ENCODE results near the gene BDH1.

DNA sequence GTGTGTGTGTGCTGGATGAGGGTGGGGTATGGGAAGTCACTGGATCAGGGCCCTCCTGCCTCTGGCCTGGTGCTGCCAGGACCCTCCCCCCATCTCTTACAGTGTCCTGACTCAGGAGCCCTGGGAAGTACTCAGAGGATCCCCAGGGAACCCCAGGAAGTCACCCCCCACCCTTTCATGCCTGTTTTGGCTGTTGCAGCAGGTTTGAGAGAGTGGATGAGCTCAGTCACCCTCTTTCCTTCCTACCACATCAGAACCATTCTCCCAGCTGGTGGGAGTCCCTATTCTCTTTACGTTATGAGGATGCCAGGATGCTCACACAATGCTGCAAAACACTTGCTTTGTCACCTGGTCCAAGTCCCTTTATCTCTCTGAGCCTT is 59.0 kb downstream of the BDH1 start:
- TF ChIP-seq POLR2A (IDR thresholded peaks at IDR 0.05) (no peak), POLR2AphosphoS5 (IDR thresholded peaks at IDR 0.05) (no peak), EP300 (IDR thresholded peaks at IDR 0.05; ENCODE audit: low read depth) (no peak)
- TF ChIP-seq, protein P1, sequence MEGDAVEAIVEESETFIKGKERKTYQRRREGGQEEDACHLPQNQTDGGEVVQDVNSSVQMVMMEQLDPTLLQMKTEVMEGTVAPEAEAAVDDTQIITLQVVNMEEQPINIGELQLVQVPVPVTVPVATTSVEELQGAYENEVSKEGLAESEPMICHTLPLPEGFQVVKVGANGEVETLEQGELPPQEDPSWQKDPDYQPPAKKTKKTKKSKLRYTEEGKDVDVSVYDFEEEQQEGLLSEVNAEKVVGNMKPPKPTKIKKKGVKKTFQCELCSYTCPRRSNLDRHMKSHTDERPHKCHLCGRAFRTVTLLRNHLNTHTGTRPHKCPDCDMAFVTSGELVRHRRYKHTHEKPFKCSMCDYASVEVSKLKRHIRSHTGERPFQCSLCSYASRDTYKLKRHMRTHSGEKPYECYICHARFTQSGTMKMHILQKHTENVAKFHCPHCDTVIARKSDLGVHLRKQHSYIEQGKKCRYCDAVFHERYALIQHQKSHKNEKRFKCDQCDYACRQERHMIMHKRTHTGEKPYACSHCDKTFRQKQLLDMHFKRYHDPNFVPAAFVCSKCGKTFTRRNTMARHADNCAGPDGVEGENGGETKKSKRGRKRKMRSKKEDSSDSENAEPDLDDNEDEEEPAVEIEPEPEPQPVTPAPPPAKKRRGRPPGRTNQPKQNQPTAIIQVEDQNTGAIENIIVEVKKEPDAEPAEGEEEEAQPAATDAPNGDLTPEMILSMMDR (IDR thresholded peaks at IDR 0.05), result no peak
